Neuron (in vitro differentiated cells): ENCODE measurements around the gene ZNF626.

Experiments used
- H2AFZ ChIP-seq: one replicate; pipeline ENCODE4 v1.6.1; 2013; ENCODE audit warnings: low read depth, mild to moderate bottlenecking, inconsistent platforms, low read length, moderate library complexity
- H3K27me3 ChIP-seq: one replicate; pipeline ENCODE4 v1.6.1; 2013; ENCODE audit warnings: low read length; ENCODE audit not compliant: insufficient read depth
- H3K36me3 ChIP-seq: one replicate; pipeline ENCODE4 v1.6.1; 2013; ENCODE audit warnings: low read length; ENCODE audit not compliant: insufficient read depth
- H3K4me1 ChIP-seq: one replicate; pipeline ENCODE4 v1.6.1; 2013; ENCODE audit warnings: low read length; ENCODE audit not compliant: insufficient read depth
- H3K4me3 ChIP-seq: 2 replicates; pipeline ENCODE4 v1.5.1; 2013; ENCODE audit warnings: mild to moderate bottlenecking, low read length, moderate library complexity
- H3K9me3 ChIP-seq: one replicate; pipeline ENCODE4 v1.6.1; 2013; ENCODE audit warnings: low read length

ZNF626 gene

DNA sequence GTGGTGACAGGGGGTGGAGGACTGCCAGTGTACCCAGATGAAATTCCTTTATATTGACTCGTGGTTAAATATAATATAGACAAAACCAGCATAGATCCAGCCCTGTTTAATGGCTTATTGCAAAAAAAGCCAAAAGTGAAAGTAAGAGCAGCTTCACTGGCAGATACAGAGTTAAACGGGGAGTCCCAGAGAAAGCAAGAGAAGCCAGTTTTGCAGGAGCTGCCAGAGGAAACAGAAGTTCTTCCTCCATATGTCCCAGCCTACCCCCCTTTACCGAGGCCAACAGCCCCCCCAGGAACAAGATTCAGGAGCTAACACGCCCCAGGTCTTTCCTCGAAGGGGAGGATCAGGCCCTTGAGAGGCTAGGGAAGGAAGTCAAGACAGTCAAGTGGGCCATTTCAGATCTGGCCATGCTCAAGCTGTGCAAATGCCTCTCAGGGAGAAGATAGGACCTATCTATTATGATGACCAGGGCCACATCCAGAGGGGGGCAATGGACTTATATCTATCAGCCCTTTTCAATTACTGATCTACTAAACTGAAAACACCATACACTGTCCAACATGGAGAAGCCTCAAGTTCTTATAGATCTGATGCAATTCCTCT lies 48.6 kb downstream of the ZNF626 start:
- Histone ChIP-seq H3K9me3 (peaks cover 3% of the 10 kb centered on the region), H2AFZ (no peak overlapping the region), H3K27me3 (no peaks in the 10 kb centered on the region), H3K36me3 (no peaks in the 10 kb centered on the region), H3K4me1 (no peaks in the 10 kb centered on the region), H3K4me3 (no peak overlapping the region)

- Histone ChIP-seq H2AFZ (no peak overlapping the region), H3K4me1 (no peaks in the 10 kb centered on the region), H3K27me3 (no peaks in the 10 kb centered on the region), H3K36me3 (no peaks in the 10 kb centered on the region), H3K4me3 (no peak overlapping the region), H3K9me3 (peaks cover 3% of the 10 kb centered on the region)
Measured at GRCh38 chr19:20611866-20612265, 49.5 kb downstream of the ZNF626 start.

DNA sequence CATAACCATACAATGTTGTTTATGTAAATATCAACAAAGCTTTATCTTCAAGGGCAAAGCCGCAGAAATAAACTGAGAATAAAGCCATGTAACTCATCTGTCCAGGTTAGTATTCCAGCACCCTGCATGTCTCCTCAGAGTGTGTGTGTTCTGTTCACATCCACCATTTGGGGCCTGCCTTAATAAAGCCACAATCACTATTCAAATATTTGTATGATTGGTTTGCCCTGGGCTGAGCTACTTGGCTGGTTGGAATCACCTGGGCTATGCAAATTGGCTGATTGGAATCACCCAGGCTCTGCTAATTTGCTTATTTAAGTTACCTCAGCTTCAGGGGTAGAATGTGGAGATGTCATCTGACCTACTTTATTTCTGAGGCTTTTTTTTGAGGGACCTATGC lies 53.4 kb downstream of the ZNF626 start:
- Histone ChIP-seq H3K36me3 (no peaks in the 10 kb centered on the region), H3K27me3 (no peaks in the 10 kb centered on the region), H2AFZ (no peak overlapping the region), H3K4me3 (no peak overlapping the region), H3K9me3 (no peaks in the 10 kb centered on the region), H3K4me1 (no peaks in the 10 kb centered on the region)
